Left ventricle myocardium superior (tissue), 1 donor: ENCODE data around the gene ATP8A2. TPM values are rescaled to one million over a fixed set of nuclear protein-coding genes. Genes with fewer than 3 reads are reported as not detected.

Experiments used
- ATAC-seq: fragments of 200-7000 bp; cut with Tn5 transposase; one replicate; pipeline ENCODE4 v1.9.1; 2020; ENCODE audit warnings: mild to moderate bottlenecking, moderate library complexity
- DNase-seq: peaks from one replicate; pipeline ENCODE4 v3.0.0-alpha.2; 2020
- intact Hi-C: fragments of 100-400 bp; cut with micrococcal nuclease; formaldehyde crosslinking; loops from one replicate; pipeline ENCODE4 v1.11.0; 2022
- total RNA-seq: library from RNA; stranded (reverse); fragmentation: NEBNext Ultra II Directional; extraction: Animal tissue kit (Norgen Biotek cat#: 25700); gene quantifications from one replicate; pipeline ENCODE4 v1.2.1, GENCODE V29; 2021
- donor health status: DM: no; HTN: yes; CAD: no; lungs with severe emphysema.

ATP8A2 gene
- total RNA-seq, 1 donor from 2014 or later, result 0.15 TPM

DNA sequence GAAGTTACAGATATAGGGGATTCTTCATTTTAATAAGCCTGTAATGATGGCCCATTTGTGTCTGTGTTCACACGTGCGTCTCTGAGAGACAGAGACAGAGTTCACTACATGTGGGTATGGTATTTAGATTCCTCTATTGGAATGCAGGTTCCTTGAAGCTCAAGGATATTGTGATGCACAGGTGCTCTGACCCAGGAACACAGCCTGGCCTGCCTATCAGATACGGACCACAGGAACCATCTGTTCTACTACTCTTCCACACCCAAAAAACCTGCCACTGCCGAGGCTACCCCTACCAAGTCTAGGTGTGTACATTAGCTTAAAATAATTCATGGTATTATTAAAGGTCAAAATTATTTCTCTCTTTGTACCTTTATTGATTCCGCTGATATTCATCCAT lies 289.2 kb downstream of the ATP8A2 start:
- intact Hi-C loops, result no loop called here
- DNase-seq (no peak), ATAC-seq (no peak)

DNA sequence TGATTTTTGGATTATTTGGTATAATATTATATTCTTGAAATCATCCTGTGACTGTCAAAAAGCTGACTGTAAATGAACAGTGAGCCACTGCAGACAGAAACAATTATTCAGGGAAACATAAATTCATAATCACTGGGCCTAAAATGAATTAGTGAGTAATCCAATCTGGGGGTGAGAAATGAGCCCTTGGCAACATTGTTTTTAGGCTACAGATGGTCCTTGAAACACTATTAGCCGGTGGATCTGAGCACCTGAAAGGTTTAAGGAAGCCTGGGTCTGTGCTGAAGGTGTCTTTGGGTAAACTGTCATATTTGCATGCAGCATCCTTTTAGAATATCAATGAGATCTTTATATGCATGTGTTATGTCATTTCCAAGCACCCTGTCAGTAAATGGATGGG lies 290.7 kb downstream of the ATP8A2 start:
- ATAC-seq, result no peak
- intact Hi-C loops, result no loop called here

DNA sequence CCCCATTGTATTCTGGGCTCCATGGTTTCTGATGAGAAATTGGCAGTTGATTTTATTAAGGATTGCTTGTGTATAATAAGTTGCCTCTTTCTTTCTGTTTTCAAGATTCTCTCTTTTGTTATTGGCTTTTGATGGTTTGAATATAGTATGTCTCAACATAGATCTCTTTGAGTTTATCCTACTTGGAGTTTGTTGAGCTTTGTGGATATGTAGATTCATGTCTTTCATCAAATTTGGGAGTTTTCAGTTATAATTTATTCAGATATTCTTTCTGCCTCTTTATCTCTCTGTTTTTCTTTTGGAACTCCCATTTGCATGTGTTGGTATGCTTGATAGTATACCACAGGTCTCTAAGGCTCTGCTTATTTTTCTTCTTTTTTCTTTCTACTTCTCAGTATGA lies 296.6 kb downstream of the ATP8A2 start:
- ATAC-seq (no peak), DNase-seq (no peak)
- intact Hi-C loops, result no loop called here

More for the DNA sequence above, 290.7 kb downstream of the ATP8A2 start:
- no peak for DNase-seq

DNA sequence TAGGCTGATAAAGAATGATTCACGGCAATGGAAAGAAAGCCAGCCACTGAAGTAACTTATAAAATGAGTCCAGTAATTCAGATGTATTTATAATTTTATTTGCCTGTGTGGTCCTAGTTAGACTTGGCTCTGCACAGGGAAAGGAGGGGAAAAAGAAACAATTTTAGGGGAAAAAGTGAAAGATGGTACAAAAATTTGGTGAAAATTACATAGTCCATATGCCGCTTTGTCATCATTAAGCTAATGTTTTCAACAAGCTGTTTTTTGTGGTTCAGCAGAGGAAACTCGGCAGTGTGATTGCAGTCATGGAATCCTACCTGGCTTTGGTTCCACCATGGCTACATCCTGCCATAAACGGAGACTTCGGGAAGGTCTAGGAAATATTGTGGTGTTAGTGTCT lies 301.9 kb downstream of the ATP8A2 start:
- ATAC-seq, result no peak
- no peak for DNase-seq
- intact Hi-C loops, result no loop called here

DNA sequence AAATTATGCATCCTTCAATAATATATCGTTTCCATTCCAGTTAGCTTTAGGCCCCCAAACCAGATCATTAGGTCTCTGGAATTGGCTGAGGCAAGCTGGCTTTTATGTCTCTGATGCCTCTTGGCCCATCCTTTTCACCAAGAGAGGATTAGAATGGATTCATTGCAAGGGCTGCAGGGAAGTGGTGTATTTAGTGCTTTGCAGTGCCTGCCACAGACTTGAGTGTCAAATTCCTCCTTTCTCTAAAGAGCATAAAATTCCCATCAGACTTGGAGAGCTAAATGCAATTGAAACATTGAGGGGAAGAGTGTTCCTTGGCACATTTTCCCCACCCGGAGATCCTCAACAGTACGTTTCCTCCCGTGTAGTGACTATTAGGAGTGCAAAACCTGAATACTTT lies 302.6 kb downstream of the ATP8A2 start:
- intact Hi-C loops, result no loop called here
- ATAC-seq (no peak), DNase-seq (no peak)

DNA sequence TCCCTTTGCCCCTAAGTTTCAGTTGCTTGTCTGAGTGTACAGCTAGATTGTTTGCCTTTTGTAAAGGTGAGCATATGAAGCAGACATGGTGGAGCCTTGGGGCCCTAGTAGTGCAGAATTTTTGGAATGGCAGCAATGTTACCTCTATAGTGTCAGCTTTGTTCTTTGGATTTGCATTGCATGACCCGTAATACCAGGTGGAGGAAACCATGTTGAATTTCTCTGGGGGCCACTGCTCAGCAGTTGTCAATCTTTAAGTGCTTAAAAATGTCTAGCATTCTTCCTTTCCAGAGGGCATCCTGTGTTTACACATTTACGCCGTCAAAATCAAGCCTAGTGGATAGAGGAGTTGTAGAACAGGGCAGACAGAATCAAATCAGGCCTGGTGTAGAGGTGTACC lies 303.3 kb downstream of the ATP8A2 start:
- DNase-seq (no peak), ATAC-seq (no peak)
- intact Hi-C loops, result no loop called here

DNA sequence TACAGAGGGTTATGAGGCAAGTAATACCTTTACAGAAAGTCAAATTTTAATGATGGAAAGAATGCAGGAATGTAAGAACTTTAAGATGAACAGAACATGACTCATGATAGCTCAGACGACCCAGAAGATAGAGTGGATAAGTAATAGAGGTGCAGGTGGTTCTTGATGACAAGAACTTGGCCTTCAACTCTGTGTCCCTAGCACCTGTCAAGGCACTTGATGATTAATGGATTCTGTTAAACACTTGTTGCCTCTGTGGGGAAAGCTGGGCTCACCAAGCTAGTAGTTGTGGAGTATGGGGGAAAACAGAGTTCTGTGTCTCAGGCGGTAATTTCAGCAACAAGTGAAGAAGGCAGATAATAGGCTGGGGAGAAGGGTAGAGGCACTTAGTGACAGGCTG lies 306.2 kb downstream of the ATP8A2 start:
- no peak for DNase-seq
- intact Hi-C loops, result no loop called here
- ATAC-seq, result no peak

DNA sequence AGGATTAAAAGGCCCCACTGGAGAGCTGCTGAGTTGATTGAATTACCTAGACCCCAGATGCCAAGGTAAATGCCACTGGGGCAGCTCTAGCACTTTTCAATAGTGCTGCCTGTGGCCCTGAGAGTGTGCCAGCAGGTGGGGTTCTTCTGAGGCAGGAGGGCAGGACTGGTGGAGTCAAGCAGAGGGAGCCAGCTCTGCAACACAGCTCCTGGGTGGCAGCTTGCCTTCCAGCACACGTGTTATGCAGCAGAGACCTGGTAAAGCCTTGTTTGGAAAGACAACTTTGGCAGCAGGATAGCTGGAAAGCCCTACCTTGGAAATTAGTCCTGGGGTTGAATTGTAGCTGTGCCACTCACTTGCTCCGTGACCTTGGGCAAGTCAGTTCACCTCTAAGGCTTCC lies 306.6 kb downstream of the ATP8A2 start:
- intact Hi-C loops, result no loop called here
- DNase-seq (no peak), ATAC-seq (no peak)

DNA sequence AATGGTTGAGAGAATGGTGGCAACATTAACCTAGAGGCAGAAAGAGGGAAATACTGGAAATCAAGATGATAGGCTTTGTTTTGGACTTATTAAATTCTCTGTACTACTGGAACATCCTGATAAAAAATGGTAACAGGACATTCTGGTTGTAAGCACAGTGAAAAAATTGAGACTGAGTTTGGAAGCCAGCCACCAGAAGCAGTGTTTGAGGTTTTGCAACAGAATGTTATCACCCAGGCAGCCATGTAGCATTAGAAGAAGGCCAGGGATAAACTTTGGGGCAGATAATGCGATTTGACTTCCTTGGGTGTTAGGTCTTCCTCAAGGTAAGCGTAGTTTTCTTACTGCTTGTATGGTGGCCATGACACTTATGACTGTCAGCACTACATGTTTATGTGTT lies 307.4 kb downstream of the ATP8A2 start:
- intact Hi-C loops, result no loop called here
- no peak for ATAC-seq
- DNase-seq, result no peak

DNA sequence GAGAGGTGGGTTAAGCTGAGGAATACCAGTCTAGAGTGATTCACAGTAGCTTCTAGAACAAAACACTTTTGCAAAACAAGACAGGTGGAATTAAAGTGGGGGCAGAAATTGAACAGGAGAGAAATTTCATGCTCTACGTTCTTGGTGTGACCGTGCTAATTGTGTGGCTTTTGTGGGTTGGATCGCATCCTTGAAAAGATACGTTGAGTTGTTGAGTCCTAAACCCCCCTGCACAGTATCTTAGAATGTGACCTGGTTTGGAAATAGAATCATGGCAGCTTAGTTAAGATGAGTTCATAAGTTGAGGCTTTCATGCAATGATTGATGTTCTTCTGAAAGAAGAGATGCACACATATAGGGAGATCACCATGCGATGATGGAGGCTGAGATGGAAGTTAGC lies 308.2 kb downstream of the ATP8A2 start:
- ATAC-seq, result no peak
- DNase-seq, result no peak
- intact Hi-C loops, result no loop called here

DNA sequence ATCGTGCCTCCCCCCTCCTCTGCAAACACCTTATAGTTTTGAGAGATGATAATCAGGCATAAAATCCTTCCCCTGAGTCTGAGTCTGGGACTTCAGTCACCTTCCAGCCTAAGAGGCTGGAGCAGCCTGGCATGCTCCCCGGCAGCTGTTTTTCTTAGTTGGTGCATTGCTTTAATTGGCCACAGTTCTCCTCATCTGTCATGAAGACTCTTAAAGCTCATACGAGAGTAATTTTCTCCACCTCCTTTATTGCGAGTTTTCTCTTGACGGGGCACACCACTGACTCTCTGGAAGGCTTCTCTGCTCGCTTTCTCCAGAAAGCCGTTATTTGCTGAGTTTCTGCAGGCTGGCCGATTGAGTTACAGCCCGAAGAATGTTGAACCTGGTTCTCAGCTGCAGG lies 310.5 kb downstream of the ATP8A2 start:
- intact Hi-C loops, result no loop called here
- no peak for ATAC-seq
- no peak for DNase-seq

DNA sequence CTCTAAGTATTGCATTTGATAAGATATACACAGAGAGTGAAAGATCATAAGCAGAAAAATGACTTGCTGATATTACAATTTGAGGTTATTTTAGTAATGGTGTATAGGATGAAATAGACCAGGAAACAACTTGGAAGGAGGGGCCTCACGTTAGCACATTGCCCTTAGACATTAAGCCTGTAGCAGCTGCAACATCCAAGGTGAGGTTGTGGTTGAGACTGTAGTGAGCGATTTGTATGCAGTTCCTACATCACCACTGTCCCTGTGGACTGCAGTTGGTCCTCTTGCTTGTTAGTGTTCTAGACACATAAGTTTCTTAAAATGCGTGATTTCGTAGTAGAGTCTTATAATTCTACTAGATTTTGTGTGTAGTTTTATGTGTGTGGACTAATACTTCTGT lies 311.3 kb downstream of the ATP8A2 start:
- DNase-seq (no peak), ATAC-seq (no peak)
- intact Hi-C loops, result no loop called here

DNA sequence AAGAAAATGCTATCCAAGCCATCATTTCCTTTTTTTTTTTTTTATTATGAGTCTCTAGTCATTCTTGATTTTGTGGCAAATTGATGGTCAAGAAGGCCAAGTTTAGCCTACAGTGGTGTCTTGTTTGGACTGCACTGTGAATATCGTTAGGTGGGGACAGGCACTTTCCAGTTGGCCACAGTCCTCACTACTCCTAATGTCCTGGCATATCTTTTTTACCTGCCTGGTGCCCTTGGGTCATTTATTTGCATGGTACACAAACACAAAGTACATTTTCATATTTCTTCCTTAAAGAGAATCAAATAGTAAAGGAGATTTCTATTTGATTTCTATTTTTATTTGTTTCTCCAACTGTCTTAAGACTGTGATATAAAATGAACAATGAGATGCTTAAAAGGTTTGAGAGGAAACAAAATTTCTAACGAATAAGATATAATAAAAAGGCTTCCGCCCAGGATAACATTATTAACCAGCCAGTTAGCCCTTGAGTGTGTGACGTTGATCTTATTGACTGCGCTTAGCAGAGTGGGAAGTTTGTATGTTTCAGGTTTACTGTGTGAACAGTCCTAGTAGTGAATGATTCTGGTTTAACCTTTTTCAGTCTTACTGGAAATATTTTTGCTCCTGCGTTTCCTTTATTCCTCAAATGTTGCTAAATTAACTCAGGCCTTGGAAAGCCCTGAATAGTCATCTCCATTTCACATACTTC lies 312.0 kb downstream of the ATP8A2 start:
- intact Hi-C loops, result no loop called here
- no peak for DNase-seq
- no peak for ATAC-seq

DNA sequence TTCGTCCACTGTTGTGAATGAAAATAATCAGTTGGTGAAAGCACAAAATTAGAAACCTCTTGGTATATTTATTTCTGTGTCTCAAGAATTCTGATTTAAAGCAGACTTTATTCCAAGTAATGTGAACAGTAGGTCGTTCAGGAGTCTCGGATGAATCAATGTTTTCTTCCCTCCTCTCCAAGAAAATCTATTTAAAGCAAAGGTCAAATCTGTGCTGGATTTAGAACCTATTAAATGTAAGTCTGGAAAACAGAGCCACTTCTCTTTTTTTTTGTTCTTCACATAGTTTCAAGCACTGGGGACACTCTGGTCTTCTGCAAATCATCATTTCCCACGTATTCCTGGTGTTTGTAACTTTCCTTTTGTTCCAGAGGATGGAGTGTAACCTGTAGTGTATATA lies 312.7 kb downstream of the ATP8A2 start:
- DNase-seq (no peak), ATAC-seq (no peak)
- intact Hi-C loops, result no loop called here

DNA sequence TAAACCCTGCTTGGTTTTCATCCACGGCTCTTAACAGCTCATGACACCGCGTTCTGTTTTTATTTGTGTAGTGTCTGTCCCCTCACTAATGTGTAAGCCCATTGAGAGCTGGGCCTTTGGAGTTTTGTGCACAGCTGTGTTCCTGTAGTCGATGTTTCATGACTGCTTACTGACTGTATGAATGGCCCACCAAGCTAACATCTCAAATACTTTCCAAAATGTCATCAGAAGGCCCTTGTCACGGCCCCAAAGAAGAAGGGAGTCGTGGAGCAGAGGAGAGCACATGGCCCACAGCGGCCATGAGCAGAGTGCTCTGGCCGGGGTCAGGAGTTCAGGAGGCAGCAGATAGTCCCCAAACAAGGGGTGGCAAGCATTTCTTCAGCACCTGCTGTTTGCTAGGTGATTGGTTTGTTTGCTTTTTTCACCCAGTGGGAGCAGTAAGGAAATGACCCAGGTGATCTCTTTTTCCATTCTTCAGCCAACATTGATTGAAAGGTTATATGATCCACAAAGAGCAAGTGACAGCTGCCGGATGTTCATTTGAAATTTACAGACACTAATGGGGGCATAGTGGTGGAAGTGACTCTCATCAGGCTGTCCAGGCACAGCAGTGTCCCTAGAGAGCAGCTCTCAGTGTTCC lies 315.2 kb downstream of the ATP8A2 start:
- no peak for DNase-seq
- ATAC-seq, result no peak
- intact Hi-C loops, result no loop called here

DNA sequence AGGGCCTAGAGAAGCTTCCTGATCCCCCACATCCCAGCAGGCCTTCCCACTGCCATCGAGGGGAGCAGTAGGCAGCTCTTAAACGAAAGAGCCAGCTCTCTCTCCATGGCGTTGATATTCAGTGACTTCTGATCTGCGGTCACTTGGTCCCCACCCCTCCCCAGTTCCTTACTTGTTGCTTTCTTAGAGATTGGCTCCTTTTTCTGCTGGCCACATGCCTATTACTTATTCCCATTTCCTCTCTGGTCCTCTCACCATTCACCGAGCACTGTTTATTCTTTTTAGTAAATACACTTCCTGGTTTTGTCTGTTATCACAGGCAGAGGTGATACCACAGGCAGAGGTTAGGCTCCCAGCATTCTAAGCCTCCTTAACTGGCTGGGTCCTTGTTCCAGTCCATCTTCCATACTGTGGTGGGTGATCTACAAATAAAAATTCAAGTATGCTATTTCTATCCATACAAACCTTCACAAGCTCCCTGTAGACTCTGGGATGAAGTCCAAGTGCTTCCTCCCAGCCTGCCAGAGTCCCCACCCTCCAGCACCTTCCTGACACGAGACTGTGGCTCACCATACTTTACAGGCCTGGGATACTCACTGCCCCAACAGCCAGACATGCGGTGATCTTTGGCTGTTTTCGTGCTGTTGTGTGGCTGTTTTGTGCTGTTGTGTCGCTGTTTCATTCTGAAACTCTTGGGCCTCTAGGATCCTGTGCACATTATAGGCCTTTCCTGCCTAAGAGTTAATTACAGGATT lies 315.9 kb downstream of the ATP8A2 start:
- peak; percentile 72 for ATAC-seq
- DNase-seq, result peak; percentile 32
- intact Hi-C loops, result no loop called here

DNA sequence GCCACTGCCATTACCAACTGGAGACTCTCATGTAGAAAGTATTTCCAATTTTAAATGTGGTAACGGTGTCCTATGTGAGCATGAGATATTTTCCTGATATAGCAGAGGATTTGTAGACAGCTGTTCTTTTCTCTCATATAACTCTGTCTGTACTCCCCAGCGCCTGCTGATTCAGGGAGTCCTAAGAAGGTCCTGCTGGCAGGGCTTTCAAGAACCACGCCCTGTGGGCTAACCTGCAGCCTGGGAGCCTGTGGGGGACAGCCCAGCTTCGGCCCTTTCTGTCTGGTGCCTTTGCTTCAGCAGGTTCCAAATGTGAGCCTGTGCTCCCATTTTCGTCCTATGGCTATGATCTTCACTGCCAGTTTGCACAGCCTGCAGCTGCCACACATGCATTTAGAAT lies 316.8 kb downstream of the ATP8A2 start:
- DNase-seq (no peak), ATAC-seq (no peak)
- intact Hi-C loops, result no loop called here

DNA sequence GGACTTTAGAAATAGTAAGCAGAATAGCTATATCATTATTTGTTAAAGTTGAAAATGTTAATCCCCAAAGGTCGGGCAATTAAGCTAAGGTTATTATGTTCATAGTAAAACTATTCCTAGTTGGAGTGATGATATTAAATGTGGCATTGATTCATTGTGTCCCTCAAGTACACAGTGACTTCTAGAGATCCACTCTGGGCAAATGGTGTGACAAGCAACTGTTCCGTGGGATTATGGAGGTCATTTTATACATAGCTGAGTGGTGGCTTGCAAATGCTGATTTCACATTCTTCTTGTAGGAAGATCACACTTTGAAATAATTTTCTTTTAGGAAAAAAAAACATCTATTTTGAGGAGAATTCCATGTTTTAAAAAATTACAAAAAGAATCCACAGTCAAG lies 317.8 kb downstream of the ATP8A2 start:
- ATAC-seq, result no peak
- intact Hi-C loops, result no loop called here
- no peak for DNase-seq

DNA sequence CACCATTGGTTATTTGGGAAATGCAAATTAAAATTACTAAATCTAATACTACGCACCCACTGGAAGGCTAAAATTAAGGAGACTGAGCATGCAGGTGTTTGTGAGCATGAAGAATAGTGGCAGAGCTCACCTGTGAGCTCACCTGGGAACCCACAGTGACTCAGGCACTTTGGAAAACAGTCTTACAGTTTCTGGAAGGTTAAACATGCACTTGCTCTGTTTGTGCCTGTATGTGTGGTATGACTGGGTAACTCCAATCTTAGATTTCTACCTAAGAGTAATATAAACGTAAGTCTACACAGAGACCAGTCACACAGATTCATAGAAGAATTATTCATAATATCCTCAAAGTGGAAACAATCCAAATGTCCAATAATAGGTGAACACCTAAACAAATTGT lies 318.8 kb downstream of the ATP8A2 start:
- intact Hi-C loops, result no loop called here
- no peak for ATAC-seq
- no peak for DNase-seq

DNA sequence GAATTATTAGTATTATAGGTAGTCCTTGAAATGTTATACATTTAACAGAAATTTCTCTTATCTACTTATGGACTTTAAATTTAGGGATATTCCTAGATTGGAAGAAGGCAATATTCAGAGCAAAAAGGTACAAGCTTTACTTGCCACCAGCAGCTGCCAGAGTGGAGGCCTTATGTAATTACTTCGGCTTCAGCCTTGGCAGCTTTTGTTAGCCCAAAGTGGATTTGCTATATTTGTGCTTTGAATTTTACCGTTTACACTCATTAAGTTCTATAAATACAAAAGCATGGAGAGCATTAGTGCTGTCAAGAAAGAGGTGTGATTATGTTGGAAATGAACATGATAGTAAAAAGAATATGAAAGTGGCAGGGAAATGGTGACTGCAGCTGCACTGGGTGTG lies 319.9 kb downstream of the ATP8A2 start:
- DNase-seq, result no peak
- intact Hi-C loops, result no loop called here
- ATAC-seq, result no peak

DNA sequence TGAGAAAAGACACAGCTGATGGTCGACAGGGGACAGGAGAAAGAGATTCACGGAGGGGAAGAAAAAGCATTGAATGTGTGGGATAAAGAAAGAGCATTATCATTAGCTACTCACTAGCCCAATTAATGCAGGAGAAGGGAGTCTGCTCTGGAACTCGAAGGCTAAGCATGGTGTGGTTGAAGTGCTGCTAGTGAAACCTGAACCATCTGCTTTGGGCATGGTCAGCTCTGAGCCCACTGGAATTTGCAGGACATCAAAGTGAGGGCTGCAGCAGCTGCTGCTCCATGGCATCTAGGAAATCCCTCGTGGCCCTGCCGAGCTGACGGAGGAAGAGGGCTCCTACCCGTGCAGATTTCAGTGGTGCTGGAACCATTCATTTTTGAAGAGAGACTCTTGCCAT lies 320.3 kb downstream of the ATP8A2 start:
- ATAC-seq, result no peak
- intact Hi-C loops, result no loop called here
- no peak for DNase-seq
